Stimulated activated CD4-positive, alpha-beta T cell treated with anti-CD3 and anti-CD28 coated beads, Interleukin-1b, Interleukin-23, amount 100 ng/mL, for 48 hours (primary cell): ENCODE results near the gene MYO1E.
"Not testable (repeated sequence)": the region's sequence is repeated elsewhere in the genome, so short reads cannot be mapped to it uniquely, and the experiment has no call there.

ENCODE experiments used
- DNase-seq: peaks from one replicate; pipeline ENCODE4 v3.0.0-alpha.2; 2020

MYO1E gene

GRCh38 chr15:59372352-59373211 lies at the start of gene MYO1E:
MYO1E (minus strand) TSS chr15:59372871; CDS start chr15:59372500, 371 bp downstream.
- peak; percentile 22 for DNase-seq

GRCh38 chr15:59420986-59421618 lies 48.4 kb upstream of the MYO1E start:
- DNase-seq = no peak

GRCh38 chr15:59420108-59420507 lies 47.4 kb upstream of the MYO1E start:
- no peak for DNase-seq

DNA sequence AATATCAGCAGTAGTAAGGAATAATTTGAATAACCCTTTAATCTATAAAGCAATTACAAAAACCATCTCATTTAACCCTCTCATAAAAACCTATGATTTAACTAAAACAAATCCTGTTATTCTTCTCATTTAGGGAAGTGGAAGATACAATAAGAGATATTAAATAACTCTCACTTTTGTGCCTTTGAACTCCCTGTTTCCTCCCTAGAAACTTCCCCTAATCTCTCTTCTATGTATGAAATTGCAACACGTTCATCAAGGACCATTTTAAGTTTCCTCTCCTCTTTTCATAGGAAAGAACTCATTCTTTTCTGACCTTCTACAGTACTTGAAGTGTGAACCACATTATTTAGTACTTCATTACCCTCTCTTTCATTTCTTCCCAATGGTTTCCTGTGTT lies 46.5 kb upstream of the MYO1E start:
- no peak for DNase-seq

- DNase-seq = no peak
Measured at GRCh38 chr15:59416816-59417215, 44.1 kb upstream of the MYO1E start.

GRCh38 chr15:59413577-59413976 lies 40.9 kb upstream of the MYO1E start:
- DNase-seq = no peak

DNA sequence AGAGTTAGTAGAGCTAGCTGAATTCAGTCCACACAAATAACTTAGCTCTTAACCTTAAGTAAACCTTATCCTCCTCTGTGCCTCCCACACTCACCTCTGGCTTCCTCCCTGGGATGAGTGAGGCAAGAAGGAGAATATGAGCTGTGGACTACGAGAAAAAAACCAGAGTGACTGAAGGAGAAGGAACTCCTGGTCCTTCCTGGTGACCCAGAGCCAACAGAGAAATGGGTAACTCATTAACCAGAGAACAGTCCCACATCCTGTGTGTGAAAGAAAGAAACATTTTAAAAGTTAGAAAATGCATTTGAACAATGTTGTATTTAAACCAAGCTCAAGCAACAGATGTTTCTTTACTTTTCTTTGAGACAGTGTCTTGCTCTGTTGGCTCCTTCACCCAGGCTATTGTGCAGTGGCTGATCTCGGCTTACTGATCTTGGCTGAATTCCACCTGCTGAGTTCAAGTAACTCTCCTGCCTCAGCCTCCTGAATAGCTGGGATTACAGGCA lies 37.8 kb upstream of the MYO1E start:
- no peak for DNase-seq

- DNase-seq = no peak
Measured at GRCh38 chr15:59407946-59408345, 35.3 kb upstream of the MYO1E start.

GRCh38 chr15:59406446-59406845 lies 33.8 kb upstream of the MYO1E start:
- DNase-seq = no peak

GRCh38 chr15:59405079-59405478 lies 32.4 kb upstream of the MYO1E start:
- DNase-seq = no peak

GRCh38 chr15:59401824-59402569 lies 29.3 kb upstream of the MYO1E start:
- no peak for DNase-seq

- DNase-seq = not testable (repeated sequence)
Measured at GRCh38 chr15:59401051-59401823, 28.6 kb upstream of the MYO1E start.

DNA sequence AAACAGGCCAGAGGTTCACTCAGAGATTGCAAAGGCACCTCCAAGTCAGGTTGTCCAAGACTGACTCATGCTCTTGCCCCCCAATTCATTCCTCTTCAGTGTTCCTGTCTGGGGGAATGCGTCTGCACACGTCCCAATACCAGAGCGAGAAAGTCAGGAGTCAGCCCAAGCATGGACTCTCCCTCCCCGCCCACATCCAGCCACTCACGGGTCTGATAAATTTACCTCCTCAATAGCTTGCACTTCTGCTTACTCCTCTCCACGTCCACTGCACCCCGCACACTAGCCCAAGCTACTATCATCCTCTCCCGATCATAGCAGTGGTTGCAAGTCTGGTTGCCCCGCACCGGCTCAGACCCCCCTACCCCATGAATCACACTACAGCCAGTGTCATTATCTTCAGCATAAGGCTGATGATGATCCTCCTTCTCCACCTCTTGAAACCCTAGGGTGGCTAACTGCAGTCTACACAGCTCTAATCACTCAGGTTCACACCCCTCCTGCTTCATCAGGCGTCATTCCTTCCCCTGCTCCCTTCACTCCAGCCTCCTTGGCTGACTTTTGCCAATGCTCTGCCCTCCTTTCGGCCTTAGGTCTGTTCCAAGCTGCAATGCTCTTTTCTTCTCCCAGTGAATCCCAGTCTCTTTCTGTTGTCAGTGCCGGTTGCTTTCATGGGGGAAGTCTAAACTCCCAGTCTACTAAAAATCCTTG lies 27.6 kb upstream of the MYO1E start:
- DNase-seq = no peak

- no peak for DNase-seq
Measured at GRCh38 chr15:59399465-59400102, 26.9 kb upstream of the MYO1E start.

- no peak for DNase-seq
Measured at GRCh38 chr15:59398220-59398619, 25.5 kb upstream of the MYO1E start.

GRCh38 chr15:59396679-59397078 lies 24.0 kb upstream of the MYO1E start:
- DNase-seq = no peak

DNA sequence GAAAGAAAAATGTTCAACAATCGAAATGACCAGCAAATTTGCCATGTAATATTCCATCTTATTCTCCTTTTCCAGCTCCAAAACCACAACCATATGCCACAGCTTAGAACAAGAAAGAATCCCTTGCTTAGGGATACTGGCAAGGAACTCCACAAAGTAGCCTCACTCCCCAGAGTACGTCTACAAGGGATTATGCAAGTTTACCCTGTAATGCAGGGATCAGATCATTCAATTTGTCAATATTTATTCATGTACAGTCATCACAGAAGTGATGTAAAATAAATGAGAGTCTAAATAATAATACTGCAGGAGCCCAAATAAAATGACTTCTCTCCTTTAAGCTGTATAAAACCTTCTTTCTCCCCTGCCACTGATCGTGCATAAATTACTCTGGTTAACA lies 23.5 kb upstream of the MYO1E start:
- DNase-seq = no peak

DNA sequence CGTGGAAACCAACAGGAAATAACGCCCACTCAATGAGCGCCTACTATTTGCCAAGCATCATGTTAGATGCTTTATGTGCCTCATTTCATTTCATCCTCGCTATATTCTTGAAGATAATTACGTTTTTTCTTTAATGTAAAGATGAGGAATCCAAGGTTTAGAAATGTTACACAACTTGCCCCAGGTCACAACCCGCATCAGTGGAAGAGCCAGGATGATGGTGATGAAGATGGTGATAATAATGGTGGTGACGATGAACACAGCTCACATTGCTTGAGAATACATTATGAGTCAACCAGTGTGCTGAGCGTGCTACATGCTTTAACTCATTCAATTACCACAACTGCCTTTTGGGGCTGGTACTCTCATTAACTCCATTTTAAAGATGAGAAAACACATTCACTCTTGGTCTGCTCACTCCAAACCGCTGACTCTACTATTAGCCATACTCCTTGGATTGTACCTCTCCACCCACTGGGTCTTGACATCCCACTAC lies 21.5 kb upstream of the MYO1E start:
- DNase-seq = no peak

DNA sequence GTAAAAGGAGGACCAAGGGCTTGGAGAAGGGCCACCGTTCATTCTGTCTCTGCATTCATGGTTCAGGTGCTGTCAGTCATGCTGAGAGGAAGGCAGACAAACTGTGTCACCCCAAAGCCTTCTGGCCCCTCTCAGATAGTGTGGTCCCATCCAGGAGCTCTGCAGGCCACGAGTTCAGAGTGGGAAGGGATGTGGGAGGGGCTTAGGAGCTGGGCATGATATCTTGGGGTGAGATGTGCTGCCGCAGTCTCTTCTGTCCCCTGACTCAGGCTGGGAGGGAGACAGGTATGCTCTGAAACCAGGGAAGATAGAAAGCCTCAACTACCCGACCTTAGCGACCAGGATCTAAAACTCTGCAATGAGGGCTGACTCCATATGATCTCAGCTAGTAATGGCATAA lies 19.6 kb upstream of the MYO1E start:
- DNase-seq = no peak

DNA sequence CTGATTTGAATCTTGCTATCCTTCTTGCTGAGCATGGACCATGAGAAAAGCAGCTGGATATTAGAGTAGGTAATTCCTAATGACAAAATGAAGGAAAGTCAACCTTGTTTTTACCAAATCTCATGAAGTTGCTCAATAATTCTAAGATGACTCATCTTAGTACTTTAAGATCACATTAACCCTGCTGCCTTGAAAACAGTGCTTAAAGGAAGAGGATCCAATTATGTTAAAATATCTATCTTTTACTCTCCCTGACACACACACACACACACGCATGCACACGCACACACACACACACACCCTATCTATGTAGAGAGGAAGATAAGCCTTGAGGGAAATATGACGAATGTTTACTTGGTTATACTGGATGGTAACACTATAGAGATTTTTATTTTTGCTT lies 16.0 kb upstream of the MYO1E start:
- DNase-seq = no peak

DNA sequence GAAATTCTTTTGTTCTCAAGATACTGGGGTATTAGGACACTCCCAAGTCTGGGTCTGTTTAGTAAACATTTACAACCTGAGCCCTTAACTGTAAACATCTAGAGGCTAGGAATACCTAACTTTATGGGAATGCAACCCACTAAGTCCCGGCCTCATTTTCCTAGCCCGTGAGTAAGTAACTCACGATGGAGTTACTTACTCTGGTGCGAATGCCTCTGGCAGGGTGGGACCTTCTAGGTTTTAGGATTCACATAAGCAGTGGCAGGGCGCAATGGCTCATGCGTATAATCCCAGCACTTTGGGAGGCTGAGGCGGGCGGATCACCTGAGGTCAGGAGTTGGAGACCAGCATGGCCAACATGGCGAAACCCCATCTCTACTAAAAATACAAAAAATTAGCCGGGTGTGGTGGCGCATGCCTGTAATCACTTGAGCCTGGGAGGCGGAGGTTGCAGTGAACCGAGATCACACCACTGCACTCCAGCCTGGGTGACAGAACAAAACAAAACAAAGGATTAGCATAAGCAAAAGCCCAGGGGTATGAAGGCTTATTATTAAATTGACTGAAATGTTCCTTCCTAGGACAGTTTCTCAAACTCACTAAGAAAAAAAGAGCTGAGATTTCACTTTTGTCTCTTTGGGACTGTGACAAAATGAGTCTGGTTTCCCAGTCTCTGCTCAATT lies 14.7 kb upstream of the MYO1E start:
- not testable (repeated sequence) for DNase-seq
